HL-60 (cell line): ENCODE results near the gene ZBTB7C.

Experiments
- DNase-seq, 2 experiments: peaks; one replicate each; pipeline ENCODE4 v3.0.0-alpha.2; 2010 to 2020; ENCODE audit warnings: low read depth in 1 of 2, low spot score in 1 of 2
- H3K27ac ChIP-seq: fragments of 250-450 bp; sonication (Bioruptor Pico); replicated peaks from 2 replicates; pipeline ENCODE4 v1.5.1; 2020; ENCODE audit warnings: mild to moderate bottlenecking, moderate library complexity
- H3K27me3 ChIP-seq: fragments of 250-450 bp; sonication (Bioruptor Pico); 2 replicates; pipeline ENCODE4 v1.5.1; 2021; ENCODE audit warnings: mild to moderate bottlenecking, moderate library complexity; ENCODE audit not compliant: insufficient read depth, poor library complexity, severe bottlenecking
- H3K4me3 ChIP-seq: replicated peaks from 2 replicates; pipeline ENCODE4 v1.5.1; 2011; ENCODE audit warnings: mild to moderate bottlenecking, control low read depth, low read length; ENCODE audit not compliant: insufficient read depth
- CTCF ChIP-seq: IDR thresholded peaks from one replicate; pipeline ENCODE4 v1.5.1; 2011; ENCODE audit warnings: low read length, control low read depth, inconsistent platforms; ENCODE audit not compliant: insufficient read depth
- GABPA ChIP-seq: IDR thresholded peaks from 2 replicates; pipeline ENCODE4 v1.6.1; 2012; ENCODE audit warnings: low read depth
- POLR2AphosphoS5 ChIP-seq: IDR thresholded peaks from 2 replicates; pipeline ENCODE4 v1.6.1; 2012; ENCODE audit warnings: low read depth
- REST ChIP-seq: IDR thresholded peaks from 2 replicates; pipeline ENCODE4 v1.6.1; 2012; ENCODE audit warnings: low read depth; ENCODE audit not compliant: insufficient replicate concordance
- SPI1 ChIP-seq: IDR thresholded peaks from 2 replicates; pipeline ENCODE4 v1.6.1; 2012; ENCODE audit warnings: low read depth, mild to moderate bottlenecking, borderline replicate concordance

Gene ZBTB7C

GRCh38 chr18:48060970-48061369 lies 348.2 kb downstream of the ZBTB7C start:
- DNase-seq = no peak
- Histone ChIP-seq H3K27ac (no peak overlapping the region), H3K4me3 (no peak overlapping the region), H3K27me3 (peaks cover 29% of the 10 kb centered on the region)
- TF ChIP-seq REST (no peak), GABPA (no peak), POLR2AphosphoS5 (no peak), CTCF (no peak), SPI1 (no peak)

GRCh38 chr18:48060346-48060745 lies 348.8 kb downstream of the ZBTB7C start:
- Histone ChIP-seq H3K27me3 (peaks cover 32% of the 10 kb centered on the region), H3K27ac (no peak overlapping the region), H3K4me3 (no peak overlapping the region)
- DNase-seq = no peak
- TF ChIP-seq POLR2AphosphoS5 = no peak
- no peak for TF ChIP-seq CTCF

GRCh38 chr18:48059455-48060010 lies 349.6 kb downstream of the ZBTB7C start:
- H3K27me3 ChIP-seq = peaks cover 38% of the 10 kb centered on the region
- no peak for DNase-seq
- H3K4me3 ChIP-seq = no peak overlapping the region
- TF ChIP-seq CTCF = no peak
- H3K27ac ChIP-seq = no peak overlapping the region

GRCh38 chr18:48058486-48058885 lies 350.7 kb downstream of the ZBTB7C start:
- no peak for DNase-seq
- TF ChIP-seq CTCF = no peak
- TF ChIP-seq SPI1 = no peak
- TF ChIP-seq REST = no peak
- no peak for TF ChIP-seq POLR2AphosphoS5
- no peak for TF ChIP-seq GABPA
- H3K27ac ChIP-seq = no peak overlapping the region
- no peak overlapping the region for H3K4me3 ChIP-seq
- H3K27me3 ChIP-seq = peaks cover 47% of the 10 kb centered on the region
